T-helper 2 cell treated with Interferon-gamma antibody and Interleukin-4, amounts not matched to agents 100 ng/mL and 5 ng/mL, for 36 hours (primary cell): ENCODE results near the gene JARID2. TPM values are rescaled to one million over a fixed set of nuclear protein-coding genes. Genes with fewer than 3 reads are reported as not detected.

Experiments
- intact Hi-C: fragments of 100-400 bp; cut with micrococcal nuclease; formaldehyde crosslinking; loops from one replicate; pipeline ENCODE4 v1.15.1; 2023
- total RNA-seq: library from RNA; stranded (reverse); gene quantifications from 2 replicates; pipeline ENCODE4 v1.2.3, GENCODE V29; 2022

Gene JARID2
- total RNA-seq, 1 donor from 2014 or later = 32.0 TPM

DNA sequence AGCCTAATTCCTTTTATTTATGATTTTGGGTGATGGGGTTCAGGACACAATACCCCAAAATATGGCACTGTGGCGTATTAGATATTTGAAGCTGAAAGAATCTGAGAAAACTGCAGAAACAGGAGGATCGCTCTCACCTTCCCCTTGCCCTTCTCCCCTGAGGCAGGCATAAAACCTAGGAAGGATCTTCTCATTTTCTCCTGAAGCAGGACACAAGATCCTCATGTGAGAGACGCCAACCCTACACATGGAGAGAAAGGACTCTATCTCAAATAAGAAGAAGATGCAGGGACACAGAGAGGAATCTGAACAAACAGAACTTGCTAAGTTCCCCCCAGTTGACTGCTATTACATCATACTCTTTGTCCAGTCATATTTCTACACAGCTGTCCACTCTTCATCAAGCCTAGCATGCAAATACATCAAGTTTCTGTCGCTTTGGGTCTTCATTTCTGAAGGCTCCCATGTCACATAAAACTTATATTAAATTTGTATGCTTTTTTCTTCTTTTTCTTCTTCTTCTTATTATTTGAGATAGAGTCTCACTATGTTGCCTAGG, 307.9 kb downstream of the JARID2 start:
- intact Hi-C loops = no loop called here

DNA sequence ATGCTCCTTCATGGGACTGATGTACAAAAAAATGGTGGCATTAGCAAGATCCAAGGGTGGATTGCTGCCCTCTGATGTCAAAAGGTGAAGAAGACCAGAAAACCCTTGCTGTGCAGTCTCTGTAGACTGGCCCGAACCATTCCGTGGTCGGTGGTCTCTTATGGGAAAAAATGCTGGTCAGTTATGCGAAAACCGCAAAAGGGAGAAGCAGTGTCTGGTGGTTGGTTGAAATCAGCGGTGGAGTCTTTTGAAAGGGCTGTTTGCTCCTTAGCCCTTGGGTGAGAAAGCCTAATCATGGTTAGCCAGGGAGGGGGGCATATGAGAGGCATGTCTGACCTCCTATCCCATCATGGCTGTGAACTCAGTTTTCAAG, 308.8 kb downstream of the JARID2 start:
- intact Hi-C loops = no loop called here

DNA sequence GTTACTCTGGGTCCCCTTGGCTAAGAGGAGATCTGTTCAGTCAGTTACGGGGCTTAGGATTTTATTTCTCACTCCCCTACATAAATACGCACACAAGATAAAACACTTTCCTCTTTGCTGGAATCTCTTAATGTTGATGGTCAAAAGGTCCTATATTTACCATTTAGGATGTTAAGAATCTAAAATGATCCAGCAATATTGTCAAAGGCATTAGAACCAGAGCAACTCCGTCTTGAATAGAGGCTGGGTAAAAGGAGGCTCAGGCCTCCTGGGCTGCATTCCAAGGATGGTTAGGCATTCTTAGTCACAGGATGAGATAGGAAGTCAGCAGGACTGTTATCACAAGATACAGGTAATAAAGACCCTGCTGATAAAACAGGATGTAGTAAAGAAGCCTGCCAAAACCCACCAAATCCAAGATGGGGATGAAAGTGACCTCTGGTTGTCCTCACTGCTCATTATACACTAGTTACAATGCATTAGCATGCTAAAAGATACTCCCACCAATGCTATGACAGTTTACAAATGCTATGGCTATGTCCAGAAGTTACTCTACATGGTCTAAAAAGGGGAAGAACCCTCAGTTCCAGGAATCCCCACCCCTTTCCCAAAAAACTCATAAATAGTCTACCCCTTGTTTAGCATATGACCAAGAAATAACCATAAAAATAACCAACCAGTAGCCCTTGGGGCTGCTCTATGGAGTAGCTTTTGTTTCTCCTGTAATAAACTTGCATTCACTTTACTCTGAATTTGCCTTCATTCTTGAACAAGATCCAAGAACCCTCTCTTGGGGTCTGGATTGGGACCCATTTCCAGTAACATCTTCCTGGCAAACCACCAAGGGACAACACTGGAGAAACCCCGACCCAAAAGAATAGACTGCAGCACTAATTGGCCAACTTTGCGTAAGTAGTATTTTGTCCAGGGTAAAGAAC, 309.5 kb downstream of the JARID2 start:
- intact Hi-C loops = no loop called here

DNA sequence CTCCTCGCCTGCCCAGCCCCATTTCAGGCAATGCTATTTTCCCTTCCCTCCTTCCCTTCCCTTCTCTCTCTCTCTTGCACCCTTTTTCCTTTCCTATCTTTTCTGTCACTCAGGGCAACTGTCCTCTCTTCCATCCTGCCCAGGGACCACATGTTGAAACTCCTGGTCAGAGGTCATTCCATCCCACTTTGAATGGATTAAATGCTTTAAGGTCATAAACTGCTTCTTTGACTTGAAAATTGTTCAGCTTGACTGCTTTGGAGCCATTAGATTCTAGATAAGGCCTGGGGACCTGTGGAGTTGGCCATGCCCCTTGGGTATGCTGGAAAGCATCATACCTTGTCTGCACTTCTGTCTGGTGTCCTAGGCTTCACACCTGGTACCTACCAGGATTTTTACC, 310.8 kb downstream of the JARID2 start:
- intact Hi-C loops = no loop called here

DNA sequence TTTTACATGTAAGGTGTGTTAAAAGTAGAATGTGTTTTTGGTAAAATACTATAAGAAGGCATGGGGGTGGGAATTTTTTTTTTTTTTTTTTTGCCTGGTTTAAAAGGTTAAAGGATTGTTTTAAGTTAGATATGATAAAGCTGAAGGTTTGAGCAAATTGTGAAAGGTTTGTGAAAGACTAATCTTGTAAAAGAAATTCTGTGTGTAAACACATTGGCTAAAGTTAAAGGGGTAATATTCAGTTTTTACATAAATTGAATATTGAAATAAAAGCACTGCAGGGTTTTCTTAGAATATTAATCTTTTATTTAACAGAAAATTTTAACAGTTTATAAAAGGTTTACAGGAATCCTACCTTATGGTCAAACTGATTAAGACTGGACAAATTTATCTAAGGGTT, 311.3 kb downstream of the JARID2 start:
- intact Hi-C loops = no loop called here

DNA sequence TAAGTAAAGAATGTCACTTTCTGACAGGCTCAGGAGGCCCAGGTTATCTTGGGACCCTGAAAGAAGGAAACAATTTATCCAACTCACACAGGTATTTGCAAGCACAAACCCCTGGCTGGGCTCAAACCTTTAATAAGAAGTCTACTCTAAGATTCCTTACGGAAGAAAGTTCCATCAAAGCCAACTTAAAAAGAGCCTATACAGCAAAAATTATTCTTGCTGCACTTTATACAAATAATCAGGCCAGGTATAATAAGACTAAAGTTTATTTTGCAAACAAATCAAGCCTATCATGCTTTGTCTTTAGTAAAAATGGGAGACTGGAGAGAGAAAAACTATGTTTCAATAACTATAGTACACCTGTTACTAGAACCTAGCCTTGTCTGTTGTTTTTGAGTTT, 314.8 kb downstream of the JARID2 start:
- intact Hi-C loops = no loop called here

DNA sequence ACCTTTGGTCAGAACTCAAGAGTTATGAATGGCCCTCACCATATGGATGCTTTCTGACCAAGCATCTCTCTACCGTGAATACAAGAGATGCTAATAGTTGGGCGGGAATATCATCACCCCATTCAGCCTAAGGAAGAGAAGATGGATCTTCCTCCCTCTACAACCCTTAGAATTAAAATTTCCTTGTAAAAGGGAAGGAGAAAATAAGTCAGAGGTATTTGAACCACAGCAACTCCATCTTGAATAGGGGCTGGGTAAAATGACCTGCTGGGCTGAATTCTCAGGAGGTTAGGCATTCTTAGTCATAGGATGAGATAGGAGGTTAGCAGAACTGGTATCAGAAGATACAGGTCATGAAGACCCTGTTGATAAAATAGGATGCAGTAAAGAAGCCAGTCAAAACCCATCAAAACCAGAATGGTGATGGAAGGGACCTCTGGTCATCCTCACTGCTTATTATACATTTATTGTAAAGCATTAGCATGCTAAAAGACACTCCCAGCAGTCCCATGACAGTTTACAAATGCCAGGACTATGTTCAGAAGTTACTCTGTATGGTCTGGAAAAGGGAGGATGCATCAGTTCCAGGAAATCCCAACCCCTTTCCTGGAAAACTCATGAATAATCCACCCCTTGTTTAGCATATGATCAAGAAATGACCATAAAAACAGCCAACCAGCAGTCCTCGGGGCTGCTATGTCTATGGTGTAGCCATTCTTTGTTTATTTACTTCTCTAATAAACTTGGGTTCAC, 315.8 kb downstream of the JARID2 start:
- intact Hi-C loops = no loop called here

DNA sequence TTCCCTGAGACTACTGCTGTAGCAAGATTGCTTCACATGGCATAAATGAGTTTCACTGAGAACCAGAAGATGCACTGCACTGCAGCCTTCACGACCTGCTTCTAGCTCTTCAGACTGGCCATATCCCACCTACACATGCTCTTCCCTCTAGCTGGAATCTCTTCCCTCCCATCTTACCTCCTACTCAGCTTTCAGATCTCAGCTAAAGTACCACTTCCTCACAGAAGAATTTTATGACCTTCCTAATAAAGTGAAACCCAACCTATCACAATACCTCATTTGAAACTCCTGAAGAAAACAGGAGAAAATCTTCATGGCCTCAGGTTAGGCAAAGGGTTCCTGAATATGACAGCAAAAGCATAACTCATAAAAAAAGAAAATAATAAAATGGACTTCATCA, 317.1 kb downstream of the JARID2 start:
- intact Hi-C loops = no loop called here

DNA sequence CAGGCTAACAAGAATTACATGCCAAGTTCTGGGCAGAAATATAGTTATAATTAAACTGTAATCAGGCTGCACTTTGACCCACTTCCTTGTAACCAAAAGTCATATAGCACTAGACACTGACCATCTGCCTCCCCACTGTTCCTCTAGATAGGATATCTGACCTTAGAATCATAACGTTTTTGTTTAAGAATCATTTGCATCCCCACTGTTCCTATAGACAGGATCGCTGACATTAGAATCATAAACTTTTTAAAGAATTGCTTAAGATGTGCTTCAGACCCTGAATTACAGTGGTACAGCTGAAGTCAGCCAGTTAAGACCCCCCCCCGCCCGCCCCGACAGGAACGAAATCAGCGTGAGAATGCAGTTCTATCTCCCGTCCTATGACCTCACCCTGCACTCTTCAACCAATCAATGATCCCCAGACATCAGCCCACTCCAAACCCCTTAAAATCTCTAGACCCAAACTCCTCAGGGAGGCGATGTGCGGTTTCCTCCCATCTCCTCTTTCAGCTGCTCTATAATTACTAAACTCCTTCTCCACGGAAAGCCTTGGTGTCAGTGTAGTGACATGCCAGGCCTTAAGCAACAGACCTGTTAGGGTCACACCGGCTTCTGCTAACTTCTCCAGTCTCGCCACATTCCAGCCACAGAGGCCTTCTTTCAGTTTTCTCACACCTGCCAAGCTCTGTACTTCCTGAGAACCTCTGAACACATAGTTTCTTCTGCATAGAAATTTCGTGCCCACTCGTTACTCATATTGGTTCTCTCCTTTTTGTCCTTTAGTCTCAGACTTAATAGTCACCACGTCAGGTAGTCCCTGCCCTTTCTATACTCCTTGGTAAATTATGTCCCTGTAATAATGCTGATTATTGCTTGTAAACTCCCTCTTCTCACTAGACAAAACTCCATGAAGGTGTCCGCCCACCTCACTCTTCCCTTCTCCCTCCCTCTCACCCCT, 323.4 kb downstream of the JARID2 start:
- intact Hi-C loops = no loop called here

DNA sequence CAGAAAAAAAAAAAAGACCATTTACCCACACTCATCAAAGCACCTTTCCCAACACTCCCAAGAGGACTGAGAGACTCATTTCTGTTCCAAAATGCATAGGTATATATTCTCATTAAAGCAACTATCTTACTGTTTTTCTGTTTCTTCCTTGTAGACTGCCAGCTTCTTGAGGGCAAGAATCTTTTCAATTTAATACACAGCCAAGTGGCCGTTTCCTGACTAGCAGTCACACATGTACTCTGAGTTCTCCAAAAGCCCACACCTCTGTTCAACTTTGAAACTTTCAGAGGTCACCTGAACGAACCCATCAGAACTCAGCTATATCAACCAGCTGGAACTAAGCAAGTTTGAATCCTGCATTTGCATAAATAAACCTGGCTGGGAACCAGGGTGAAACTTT, 324.3 kb downstream of the JARID2 start:
- intact Hi-C loops = no loop called here
